Brain microvascular endothelial cell (primary cell): ENCODE results near the gene TVP23A.

Experiments used
- DNase-seq: peaks from one replicate; pipeline ENCODE4 v3.0.0-alpha.2; 2020
- H3K27ac ChIP-seq: fragments of 250-450 bp; sonication (Bioruptor Pico); 2 replicates; pipeline ENCODE4 v1.5.1; 2020; ENCODE audit warnings: mild to moderate bottlenecking, moderate library complexity
- H3K27me3 ChIP-seq: fragments of 250-450 bp; sonication (Bioruptor Pico); replicated peaks from 2 replicates; pipeline ENCODE4 v1.5.1; 2020; ENCODE audit warnings: mild to moderate bottlenecking
- H3K36me3 ChIP-seq: fragments of 250-450 bp; sonication (Bioruptor Pico); replicated peaks from 2 replicates; pipeline ENCODE4 v1.5.1; 2020; ENCODE audit warnings: mild to moderate bottlenecking
- H3K4me3 ChIP-seq: 2 replicates; pipeline ENCODE4 v1.5.1; 2011; ENCODE audit warnings: low read depth, mild to moderate bottlenecking, control low read depth, low read length, moderate library complexity
- CTCF ChIP-seq: IDR thresholded peaks from 2 replicates; pipeline ENCODE4 v1.5.1; 2011; ENCODE audit warnings: low read depth, mild to moderate bottlenecking, moderate library complexity, low read length, control low read depth, inconsistent platforms; ENCODE audit errors: missing control alignments
- in situ Hi-C: cut with HindIII; loops from 2 replicates; pipeline ENCODE4 v1.10.0; 2017; ENCODE audit warnings: low sequenced_read_pairs, low pct_ligation_motif_present

TVP23A gene

GRCh38 chr16:10763456-10763855 lies 55.1 kb downstream of the TVP23A start:
- Histone ChIP-seq H3K36me3 (peaks cover 6% of the 10 kb centered on the region), H3K4me3 (no peak overlapping the region), H3K27me3 (no peaks in the 10 kb centered on the region), H3K27ac (no peak overlapping the region)
- no peak for TF ChIP-seq CTCF
- DNase-seq = no peak
- in situ Hi-C loops = no loop called here

GRCh38 chr16:10762336-10763016 lies 56.1 kb downstream of the TVP23A start:
- Histone ChIP-seq H3K27me3 (no peaks in the 10 kb centered on the region), H3K36me3 (peaks cover 9% of the 10 kb centered on the region), H3K27ac (no peak overlapping the region), H3K4me3 (no peak overlapping the region)
- no peak for DNase-seq
- in situ Hi-C loops = no loop called here
- no peak for TF ChIP-seq CTCF

DNA sequence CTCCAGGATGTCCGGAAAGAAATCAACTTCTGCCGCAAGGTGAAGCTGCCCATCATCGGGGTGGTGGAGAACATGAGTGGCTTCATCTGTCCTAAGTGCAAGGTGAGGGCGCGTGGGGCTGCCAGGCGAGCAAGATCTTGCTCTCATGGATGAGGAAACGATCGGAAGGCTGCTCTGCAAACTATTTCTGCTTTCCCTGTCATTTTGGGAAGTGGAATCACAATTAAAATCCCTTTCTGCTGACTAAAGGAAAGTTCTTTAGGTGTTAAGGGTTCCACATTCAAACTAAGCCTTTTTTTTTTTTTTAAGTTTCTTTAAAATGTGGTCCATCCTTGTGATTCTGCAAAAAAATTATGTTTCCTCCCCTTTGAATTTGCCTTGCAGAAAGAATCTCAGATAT lies 57.2 kb downstream of the TVP23A start:
- no peak for DNase-seq
- peaks cover 9% of the 10 kb centered on the region for H3K36me3 ChIP-seq
- no peak for TF ChIP-seq CTCF
- H3K27me3 ChIP-seq = no peaks in the 10 kb centered on the region
- no peak overlapping the region for H3K27ac ChIP-seq
- H3K4me3 ChIP-seq = no peak overlapping the region
- in situ Hi-C loops = no loop called here

GRCh38 chr16:10760858-10761257 lies 57.7 kb downstream of the TVP23A start:
- no peaks in the 10 kb centered on the region for H3K27me3 ChIP-seq
- peaks cover 9% of the 10 kb centered on the region for H3K36me3 ChIP-seq
- H3K4me3 ChIP-seq = no peak overlapping the region
- in situ Hi-C loops = no loop called here
- H3K27ac ChIP-seq = no peak overlapping the region
- DNase-seq = no peak
- no peak for TF ChIP-seq CTCF

DNA sequence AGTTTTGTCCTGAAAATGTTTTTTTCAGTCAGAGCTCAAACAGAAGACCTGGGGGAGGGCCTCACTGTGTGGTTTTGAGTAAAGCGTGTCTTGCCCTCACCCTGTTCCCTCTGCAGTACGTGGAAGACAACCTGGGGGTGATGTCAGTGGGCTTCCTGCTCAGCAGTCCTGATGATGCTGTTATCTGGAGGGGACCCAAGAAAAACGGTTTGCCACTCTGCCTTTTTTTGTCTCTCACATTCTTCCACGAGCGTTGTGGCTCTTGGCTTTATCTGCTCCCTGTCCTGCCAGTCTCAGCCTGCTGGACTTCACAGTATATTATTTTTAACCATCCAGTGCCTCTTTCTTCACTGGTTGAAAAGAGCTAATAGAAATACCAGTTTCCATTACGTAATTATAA lies 62.0 kb downstream of the TVP23A start:
- no peak for TF ChIP-seq CTCF
- Histone ChIP-seq H3K27me3 (no peaks in the 10 kb centered on the region), H3K36me3 (peaks cover 5% of the 10 kb centered on the region), H3K27ac (no peak overlapping the region), H3K4me3 (no peak overlapping the region)
- in situ Hi-C loops = no loop called here
- peak; percentile 51 for DNase-seq

DNA sequence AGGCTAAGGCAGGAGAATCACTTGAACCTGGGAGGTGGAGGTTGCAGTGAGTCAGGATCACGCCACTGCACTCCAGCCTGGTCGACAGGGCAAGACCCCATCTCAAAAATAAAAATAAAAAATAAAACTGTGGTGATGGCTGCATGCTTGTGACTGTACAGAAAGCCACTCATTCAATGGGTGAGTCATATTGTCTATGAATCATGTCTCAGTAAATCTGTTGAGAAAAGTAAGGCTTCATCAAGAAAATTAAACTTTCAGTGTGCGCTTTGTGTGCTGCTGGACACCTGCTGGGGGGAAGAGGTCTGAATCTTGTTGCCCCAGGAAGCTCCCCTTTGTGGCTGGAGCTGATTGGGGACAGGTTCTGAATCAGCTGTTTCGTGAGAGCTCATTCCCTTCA lies 63.7 kb downstream of the TVP23A start:
- H3K36me3 ChIP-seq = peaks cover 5% of the 10 kb centered on the region
- H3K4me3 ChIP-seq = no peak overlapping the region
- no peak for TF ChIP-seq CTCF
- peak overlapping the region; percentile 56 for H3K27ac ChIP-seq
- peak; percentile 29 for DNase-seq
- H3K27me3 ChIP-seq = no peaks in the 10 kb centered on the region
- in situ Hi-C loops = no loop called here
